OCI-LY1 (cell line): ENCODE data around the gene RPS6KL1.

ENCODE experiments used
- CTCF ChIP-seq: fragments of 200-600 bp; sonication (generic), shearing (Covaris generic); IDR thresholded peaks from 2 replicates; pipeline ENCODE4 v1.5.1; 2017; ENCODE audit warnings: mild to moderate bottlenecking, antibody characterized with exemption, low read length, moderate library complexity, mixed read lengths
- EZH2 ChIP-seq: fragments of 200-600 bp; sonication (generic), shearing (Covaris generic); IDR thresholded peaks from 2 replicates; pipeline ENCODE4 v1.8.0; 2017; ENCODE audit warnings: borderline replicate concordance, mixed run types, mild to moderate bottlenecking, antibody characterized with exemption, low read length, moderate library complexity, mixed read lengths

GRCh38 chr14:74963178-74963704 lies 40.2 kb upstream of the RPS6KL1 start:
- TF ChIP-seq CTCF (no peak), EZH2 (no peak)
